Measurements from ENCODE around the gene KLRG1. TPM values are rescaled to one million over a fixed set of nuclear protein-coding genes. Genes with fewer than 3 reads are reported as not detected.

KLRG1 gene
- total and polyA plus RNA-seq, 2 of the 8 experiments (the other 6 are each of a cell fraction or from before 2014, with no cell fraction given) = 7.9 to 12.8 TPM

GRCh38 chr12:8947737-8948136, 41.6 kb upstream of the KLRG1 start:
- H3K18ac ChIP-seq (ENCODE audit: extremely low read depth, low read length) = no peak overlapping the region
- H3K79me2 ChIP-seq (ENCODE audit: control insufficient read depth in 1 of 2, insufficient read depth in 2 of 2, low read length in 2 of 2) = peaks cover 5 to 52% of the 10 kb centered on the region in 2 experiments
- peak overlapping the region; percentile 83 to 88; a peak in 2 of 4 replicates for H3K4me2 ChIP-seq (ENCODE audit: insufficient read depth in 1 of 2, low read depth in 2 of 2, low read length in 2 of 2)
- no peak overlapping the region for H2AFZ ChIP-seq (ENCODE audit: low read length)
- no peak overlapping the region for H3K9ac ChIP-seq (replicated peaks in 1 of 4; ENCODE audit: extremely low read depth in 1 of 4, low read depth in 3 of 4, low read length in 3 of 4)
- H2BK15ac ChIP-seq (ENCODE audit: low read length) = no peak overlapping the region
- no peak overlapping the region for H3K23ac ChIP-seq (ENCODE audit: insufficient read length)
- no peak overlapping the region for H2BK20ac ChIP-seq (ENCODE audit: low read length)
- no peaks in the 10 kb centered on the region for H3K27me3 ChIP-seq (replicated peaks in 1 of 4; ENCODE audit: control insufficient read depth in 3 of 4, extremely low read depth in 1 of 4, insufficient read depth in 3 of 4, low read length in 3 of 4)
- no peak overlapping the region for H2BK120ac ChIP-seq (replicated peaks; ENCODE audit: low read depth, low read length)
- CTCF ChIA-PET (ENCODE audit: partially characterized antibody) = interaction anchor here (4.1 to 12.2 kb wide), 2 partner anchors 87 to 103 kb away, joined by 35 to 119 read pairs; no protein-coding TSS in a partner anchor
- no peak overlapping the region for H3K27ac ChIP-seq (ENCODE audit: low read depth, low read length)
- H4K5ac ChIP-seq (ENCODE audit: insufficient read length, low read depth, low read length) = no peak overlapping the region
- H3K14ac ChIP-seq (ENCODE audit: insufficient read length) = no peak overlapping the region
- H3K56ac ChIP-seq (replicated peaks; ENCODE audit: insufficient read length, low read depth, low read length) = no peak overlapping the region
- H3K4me1 ChIP-seq (replicated peaks in 1 of 4; ENCODE audit: control insufficient read depth in 3 of 4, insufficient read depth in 4 of 4, low read length in 3 of 4) = no peaks in the 10 kb centered on the region; a peak in 2 of 7 replicates
- no peaks in the 10 kb centered on the region for H3K23me2 ChIP-seq (ENCODE audit: low read depth, low read length)
- DNase-seq (ENCODE audit: low read depth in 1 of 2, low spot score in 2 of 2) (no peak), FAIRE-seq (no peak)
- H4K20me1 ChIP-seq (replicated peaks in 1 of 2; ENCODE audit: control insufficient read depth in 1 of 2, insufficient read depth in 2 of 2, low read length in 2 of 2) = peaks cover 7 to 10% of the 10 kb centered on the region in 2 experiments
- no peaks in the 10 kb centered on the region for H3K9me3 ChIP-seq (ENCODE audit: insufficient read depth in 2 of 2, low read depth in 1 of 2, low read length in 1 of 2)
- peak overlapping the region in 1 of 4 experiments; percentile 90; a peak in 2 of 8 replicates for H3K4me3 ChIP-seq (ENCODE audit: extremely low read depth in 1 of 4, insufficient read depth in 2 of 4, low read depth in 3 of 4, low read length in 4 of 4)
- POLR2A ChIA-PET (ENCODE audit: partially characterized antibody) = interaction anchor here (0.8 to 11.5 kb wide), 3 partner anchors 12 to 28 kb away, joined by 3 to 311 read pairs (median 64); partner anchors contain the start of gene PHC1
- TF ChIP-seq PHF8 (conservative IDR thresholded peaks at IDR 0.05; ENCODE audit: low read depth, low read length) (no peak), CBX5 (IDR thresholded peaks at IDR 0.05; ENCODE audit: low read depth, low read length) (no peak), SIRT6 (IDR thresholded peaks at IDR 0.05; ENCODE audit: low read length) (no peak)
- H2AK5ac ChIP-seq (ENCODE audit: low read depth, low read length) = no peak overlapping the region
- no peak overlapping the region for H3K4ac ChIP-seq (replicated peaks; ENCODE audit: insufficient read length, low read depth, low read length)
- no peak overlapping the region for H4K91ac ChIP-seq (replicated peaks; ENCODE audit: insufficient read length, low read length)
- no peak overlapping the region for H2BK5ac ChIP-seq (ENCODE audit: low read depth, low read length)
- H2BK12ac ChIP-seq (ENCODE audit: low read depth, low read length) = no peak overlapping the region
- peaks cover 13% of the 10 kb centered on the region for H3K79me1 ChIP-seq (ENCODE audit: low read depth, low read length)
- H3K36me3 ChIP-seq (ENCODE audit: control insufficient read depth in 2 of 4, insufficient read depth in 4 of 4, low read length in 3 of 4) = peaks cover 7 to 30% (median 22%) of the 10 kb centered on the region in 4 experiments
- no peak overlapping the region for H4K8ac ChIP-seq (ENCODE audit: extremely low read depth, insufficient read depth, low read length)

Measured in H1 (cell line).